GM12891 (cell line): ENCODE measurements around the gene TLR10.

ENCODE experiments used
- POLR2A ChIP-seq: IDR thresholded peaks from 2 replicates; pipeline ENCODE4 v1.6.1; 2011; ENCODE audit warnings: low read depth, low read length, control low read depth
- POLR2AphosphoS5 ChIP-seq: IDR thresholded peaks from 2 replicates; pipeline ENCODE4 v1.6.1; 2011; ENCODE audit warnings: low read depth, low read length, control low read depth
- TAF1 ChIP-seq: IDR thresholded peaks from 2 replicates; pipeline ENCODE4 v1.6.1; 2011; ENCODE audit warnings: low read depth, low read length, control low read depth

GRCh38 chr4:38804654-38805295 lies 22.0 kb upstream of the TLR10 start, which contains the start of gene TLR1:
- TF ChIP-seq POLR2AphosphoS5 (no peak; the same call in 1 of the 2 replicates), POLR2A (0 out of 2 replicates have a peak, but pooled peaks have one; percentile 6), TAF1 (no peak)
